HepG2 (cell line): ENCODE data around the gene SLCO4A1. TPM values are rescaled to one million over a fixed set of nuclear protein-coding genes. Genes with fewer than 3 reads are reported as not detected.

Source experiments
- BRD4 ChIP-seq: sonication (generic); formaldehyde crosslinking; IDR thresholded peaks from 2 replicates; pipeline ENCODE4 v1.4.0; 2020; ENCODE audit warnings: missing genetic modification reagents
- ELF3 ChIP-seq: IDR thresholded peaks from 2 replicates; pipeline ENCODE4 v1.6.1; 2016; ENCODE audit warnings: missing genetic modification reagents, missing compliant biosample characterization
- FOSL1 ChIP-seq: sonication (generic); formaldehyde crosslinking; IDR thresholded peaks from 2 replicates; pipeline ENCODE4 v1.9.0; 2021; ENCODE audit warnings: missing genetic modification reagents, borderline replicate concordance
- FOXK2 ChIP-seq: fragments of 450-650 bp; IDR thresholded peaks from 2 replicates; pipeline ENCODE4 v1.6.1; 2016
- FOXP1 ChIP-seq, 2 experiments: fragments of 450-650 bp in 1 of 2; IDR thresholded peaks; 2 replicates each; pipeline ENCODE4 v1.6.1; 2017 to 2018; ENCODE audit warnings: antibody characterized with exemption in 1 of 2
- HBP1 ChIP-seq: IDR thresholded peaks from 2 replicates; pipeline ENCODE4 v1.6.1; 2016; ENCODE audit warnings: low read depth, control low read depth
- HHEX ChIP-seq: IDR thresholded peaks from 2 replicates; pipeline ENCODE4 v1.6.1; 2016; ENCODE audit warnings: control low read depth
- HMG20B ChIP-seq: conservative IDR thresholded peaks from 2 replicates; pipeline ENCODE4 v1.6.1; 2016; ENCODE audit warnings: missing genetic modification reagents, missing compliant biosample characterization
- KLF16 ChIP-seq, 2 experiments: sonication (generic) in 1 of 2; formaldehyde crosslinking in 1 of 2; IDR thresholded peaks; 2 replicates each; pipeline versions ENCODE4 v1.6.1 to v1.8.0; 2016 to 2023; ENCODE audit warnings: missing genetic modification reagents in 2 of 2, missing compliant biosample characterization in 1 of 2
- LCORL ChIP-seq, 2 experiments: fragments of 450-650 bp in 1 of 2; sonication (generic) in 1 of 2; formaldehyde crosslinking in 1 of 2; IDR thresholded peaks; 2 replicates each; pipeline versions ENCODE4 v1.5.0 to v1.6.1; 2017 to 2020; ENCODE audit warnings: antibody characterized with exemption in 1 of 2, missing genetic modification reagents in 1 of 2
- MIER3 ChIP-seq: IDR thresholded peaks from 2 replicates; pipeline ENCODE4 v1.6.1; 2016; ENCODE audit warnings: missing compliant biosample characterization, borderline replicate concordance
- MZF1 ChIP-seq: sonication (generic); formaldehyde crosslinking; IDR thresholded peaks from 2 replicates; pipeline ENCODE4 v1.8.1; 2023; ENCODE audit warnings: mild to moderate bottlenecking, missing genetic modification reagents, borderline replicate concordance
- PPARG ChIP-seq: conservative IDR thresholded peaks from 2 replicates; pipeline ENCODE4 v1.6.1; 2016; ENCODE audit warnings: missing biosample characterization, missing genetic modification reagents
- REPIN1 ChIP-seq: sonication (generic); formaldehyde crosslinking; IDR thresholded peaks from 2 replicates; pipeline ENCODE4 v1.8.0; 2022; ENCODE audit warnings: missing genetic modification reagents, low read depth, mild to moderate bottlenecking, borderline replicate concordance
- SSRP1 ChIP-seq: IDR thresholded peaks from 2 replicates; pipeline ENCODE4 v1.6.1; 2016; ENCODE audit warnings: control low read depth
- TEAD3 ChIP-seq: optimal IDR thresholded peaks from 2 replicates; pipeline ENCODE3; 2016; ENCODE audit warnings: borderline replicate concordance
- TGIF2 ChIP-seq: IDR thresholded peaks from 2 replicates; pipeline ENCODE4 v1.6.1; 2016; ENCODE audit warnings: control low read depth, missing compliant biosample characterization
- USF2 ChIP-seq, 2 experiments: sonication (generic) in 1 of 2; formaldehyde crosslinking in 1 of 2; IDR thresholded peaks; 2 replicates each; pipeline versions ENCODE4 v1.5.1 to v1.6.1; 2011 to 2020; ENCODE audit warnings: borderline replicate concordance in 1 of 2, low read depth in 1 of 2, low read length in 1 of 2, mild to moderate bottlenecking in 1 of 2, missing genetic modification reagents in 1 of 2, moderate library complexity in 1 of 2
- ZBTB21 ChIP-seq: sonication (generic); formaldehyde crosslinking; IDR thresholded peaks from 2 replicates; pipeline ENCODE4 v1.4.0; 2020; ENCODE audit warnings: missing genetic modification reagents
- ZGPAT ChIP-seq: IDR thresholded peaks from 2 replicates; pipeline ENCODE4 v1.6.1; 2016; ENCODE audit warnings: mild to moderate bottlenecking
- ZMYM2 ChIP-seq: sonication (generic); formaldehyde crosslinking; IDR thresholded peaks from 2 replicates; pipeline ENCODE4 v1.8.0; 2022; ENCODE audit warnings: mild to moderate bottlenecking, missing genetic modification reagents
- ZNF362 ChIP-seq: sonication (generic); formaldehyde crosslinking; IDR thresholded peaks from 2 replicates; pipeline ENCODE4 v1.4.0; 2020; ENCODE audit warnings: missing genetic modification reagents, mild to moderate bottlenecking, borderline replicate concordance
- ZNF496 ChIP-seq: sonication (generic); formaldehyde crosslinking; IDR thresholded peaks from 2 replicates; pipeline ENCODE4 v1.8.1; 2023; ENCODE audit warnings: mild to moderate bottlenecking, moderate library complexity, missing genetic modification reagents; ENCODE audit not compliant: insufficient replicate concordance
- ZNF552 ChIP-seq: sonication (generic); formaldehyde crosslinking; IDR thresholded peaks from 2 replicates; pipeline ENCODE4 v1.9.0; 2022; ENCODE audit warnings: missing genetic modification reagents, mild to moderate bottlenecking, borderline replicate concordance
- ZNF652 ChIP-seq: IDR thresholded peaks from 2 replicates; pipeline ENCODE4 v1.6.1; 2016; ENCODE audit warnings: low read depth, borderline replicate concordance
- ZNF746 ChIP-seq: sonication (generic); formaldehyde crosslinking; IDR thresholded peaks from 2 replicates; pipeline ENCODE4 v1.8.0; 2022; ENCODE audit warnings: mild to moderate bottlenecking, missing genetic modification reagents
- polyA plus RNA-seq, 8 experiments: library from polyadenylated mRNA; depleted of rRNA in 3 of 8; stranded (reverse) in 7 of 8; unstranded in 1 of 8; fragments of >200 nt; fragmentation: Illumina TruSeq in 4 of 8; extraction: Trizol in 4 of 8; gene quantifications; 2 replicates each; pipeline versions ENCODE4 v1.2.1 to v1.2.3, GENCODE V29; 2011 to 2016; ENCODE audit warnings: low read depth in 4 of 8, missing spikeins in 1 of 8, mixed read lengths in 1 of 8; ENCODE audit not compliant: insufficient read depth in 1 of 8
- total RNA-seq, 5 experiments: library from RNA; depleted of rRNA; stranded (reverse); fragments of >200 nt; fragmentation: Illumina TruSeq; extraction: Trizol; gene quantifications; 2 replicates each; pipeline ENCODE4 v1.2.3, GENCODE V29; 2016; ENCODE audit warnings: low read depth in 1 of 5

SLCO4A1 gene
- total and polyA plus RNA-seq, 2 of the 13 experiments (the other 11 are each of a cell fraction or from before 2014, with no cell fraction given): 55.5 to 112 TPM

- TF ChIP-seq USF2 (IDR thresholded peaks at IDR 0.05; ENCODE audit: low read depth, low read length) (no peak), USF2 (CRISPR knock-in tag; IDR thresholded peaks at IDR 0.05; ENCODE audit: borderline replicate concordance) (no peak; the same call in 1 of the 2 replicates), FOSL1 (CRISPR knock-in tag) (no peak), ZMYM2 (CRISPR knock-in tag) (0 out of 2 replicates have a peak, but pooled peaks have one; percentile 5), MIER3 (peak; percentile 78; the same call in 1 of the 2 replicates), MZF1 (CRISPR knock-in tag) (no peak), FOXP1 (IDR thresholded peaks at IDR 0.05) (no peak), FOXP1 (CRISPR knock-in tag; IDR thresholded peaks at IDR 0.05) (peak; percentile 81; the same call in 1 of the 2 replicates), ZNF652 (peak; percentile 41; the same call in 1 of the 2 replicates), ZNF746 (CRISPR knock-in tag) (peak; percentile 80; the same call in 1 of the 2 replicates), BRD4 (CRISPR knock-in tag) (no peak), PPARG (CRISPR knock-in tag) (peak; percentile 82), REPIN1 (CRISPR knock-in tag) (0 out of 2 replicates have a peak, but pooled peaks have one; percentile 52), HBP1 (peak; percentile 89), ZNF552 (CRISPR knock-in tag) (no peak; the same call in 1 of the 2 replicates), LCORL (IDR thresholded peaks at IDR 0.05) (no peak), LCORL (CRISPR knock-in tag; IDR thresholded peaks at IDR 0.05) (peak; percentile 72), ZBTB21 (CRISPR knock-in tag) (peak; percentile 87), TEAD3 (CRISPR knock-in tag) (peak; percentile 66), TGIF2 (CRISPR knock-in tag) (peak; percentile 87), ELF3 (CRISPR knock-in tag) (peak; percentile 68), ZNF496 (no peak), KLF16 (CRISPR knock-in tag; IDR thresholded peaks at IDR 0.05) (peak in 1 of 2 experiments; percentile 71; a peak in 1 of 4 replicates), FOXK2 (no peak), ZNF362 (peak; percentile 40; the same call in 1 of the 2 replicates), HMG20B (peak; percentile 77), ZGPAT (CRISPR knock-in tag) (peak; percentile 75; the same call in 1 of the 2 replicates), SSRP1 (CRISPR knock-in tag) (peak; percentile 55; the same call in 1 of the 2 replicates), HHEX (CRISPR knock-in tag) (peak; percentile 84)
Measured at GRCh38 chr20:62639765-62640164, 2.5 kb upstream of the SLCO4A1 start (continued).
